ENCODE measurements around the gene INTS11. TPM values are rescaled to one million over a fixed set of nuclear protein-coding genes. Genes with fewer than 3 reads are reported as not detected.

INTS11 gene
- polyA plus RNA-seq, 2 of the 4 experiments (the other 2 are of a cell fraction): 41.9 to 62.9 TPM

GRCh38 chr1:1353389-1354151, 29.1 kb upstream of the INTS11 start:
- CTCF ChIA-PET: interaction anchor here (0.8 to 3.8 kb wide), 4 partner anchors 16 to 48 kb away, joined by 3 to 35 read pairs (median 6); no protein-coding TSS in a partner anchor
- H3K9me3 ChIP-seq: no peaks in the 10 kb centered on the region
- no peak overlapping the region for H3K4me3 ChIP-seq
- DNase-seq (ENCODE audit: low read depth in 1 of 2, low spot score in 1 of 2) (no peak), ATAC-seq (peak in 1 of 2 experiments; percentile 37; a peak in 3 of 6 replicates), FAIRE-seq (no peak)
- 35% methylated on average over 9 of the region's 28 CpGs for WGBS (ENCODE audit: missing lambda C conversion rate)
- POLR2A ChIA-PET: no interaction called here
- H3K27ac ChIP-seq: peak overlapping the region in 1 of 2 experiments; percentile 68; a peak in 3 of 6 replicates
- peak overlapping the region; percentile 33; the same call in 1 of the 3 replicates for H3K4me2 ChIP-seq
- TF ChIP-seq, protein P1, sequence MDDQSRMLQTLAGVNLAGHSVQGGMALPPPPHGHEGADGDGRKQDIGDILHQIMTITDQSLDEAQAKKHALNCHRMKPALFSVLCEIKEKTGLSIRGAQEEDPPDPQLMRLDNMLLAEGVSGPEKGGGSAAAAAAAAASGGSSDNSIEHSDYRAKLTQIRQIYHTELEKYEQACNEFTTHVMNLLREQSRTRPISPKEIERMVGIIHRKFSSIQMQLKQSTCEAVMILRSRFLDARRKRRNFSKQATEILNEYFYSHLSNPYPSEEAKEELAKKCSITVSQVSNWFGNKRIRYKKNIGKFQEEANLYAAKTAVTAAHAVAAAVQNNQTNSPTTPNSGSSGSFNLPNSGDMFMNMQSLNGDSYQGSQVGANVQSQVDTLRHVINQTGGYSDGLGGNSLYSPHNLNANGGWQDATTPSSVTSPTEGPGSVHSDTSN (IDR thresholded peaks at IDR 0.05): peak; percentile 41; the same call in 1 of the 2 replicates
- TF ChIP-seq NPAS2 (CRISPR knock-in tag; IDR thresholded peaks at IDR 0.05; ENCODE audit: borderline replicate concordance) (no peak), TFCP2L1 (CRISPR knock-in tag; IDR thresholded peaks at IDR 0.05) (no peak), MAZ (IDR thresholded peaks at IDR 0.05; ENCODE audit: borderline replicate concordance, low read depth, low read length) (no peak), POLR2A (IDR thresholded peaks at IDR 0.05; ENCODE audit: low read length) (no peak; the same call in 1 of the 2 replicates), EHMT2 (IDR thresholded peaks at IDR 0.05; ENCODE audit: low read depth) (no peak), HMGXB4 (CRISPR knock-in tag; IDR thresholded peaks at IDR 0.05; ENCODE audit: borderline replicate concordance) (no peak), HOXB5 (CRISPR knock-in tag; IDR thresholded peaks at IDR 0.05) (no peak)
- H3K4me1 ChIP-seq: peaks cover 34% of the 10 kb centered on the region

DNA sequence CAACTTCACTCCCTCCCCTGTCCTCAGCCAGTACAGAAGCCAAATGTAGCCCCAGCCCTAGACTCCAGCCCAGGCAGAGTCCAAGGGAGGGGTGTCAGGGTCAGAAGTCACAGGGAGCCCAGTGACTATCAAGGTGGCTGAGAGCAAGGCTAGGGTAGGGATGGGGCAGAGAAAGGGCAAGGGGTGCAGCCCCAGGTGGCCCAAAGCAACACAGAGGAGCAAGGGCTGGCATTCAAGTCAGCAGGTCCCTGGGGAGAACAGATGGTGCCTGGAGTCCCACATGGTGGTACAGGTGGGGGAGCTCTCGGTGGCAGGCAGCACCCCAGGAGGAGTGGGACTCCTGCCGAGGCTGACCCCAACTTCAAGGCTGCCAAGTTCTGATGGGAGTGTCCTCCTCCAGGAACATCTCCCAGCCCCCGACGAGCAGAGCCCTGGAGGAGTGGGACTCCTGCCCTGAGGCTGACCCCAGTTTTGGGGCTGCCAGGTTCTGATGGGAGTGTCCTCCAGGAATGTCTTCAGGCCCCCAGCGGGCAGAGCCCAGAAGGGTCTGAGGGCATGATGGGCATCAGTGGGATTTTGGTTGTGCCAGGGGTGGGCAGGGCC, 28.4 kb upstream of the INTS11 start:
- 100% methylated on average over 1 of the region's 5 CpGs for WGBS (ENCODE audit: missing lambda C conversion rate)
- no peak overlapping the region for H3K4me3 ChIP-seq
- TF ChIP-seq, protein P1 (IDR thresholded peaks at IDR 0.05): 0 out of 2 replicates have a peak, but pooled peaks have one; percentile 6
- TF ChIP-seq POLR2A (IDR thresholded peaks at IDR 0.05; ENCODE audit: low read length): 0 out of 2 replicates have a peak, but pooled peaks have one; percentile 3
- TF ChIP-seq SREBF2 (IDR thresholded peaks at IDR 0.05): no peak
- TF ChIP-seq EHF (CRISPR knock-in tag; IDR thresholded peaks at IDR 0.05): no peak
- no peaks in the 10 kb centered on the region for H3K9me3 ChIP-seq
- peak overlapping the region; percentile 33; the same call in 1 of the 3 replicates for H3K4me2 ChIP-seq
- ATAC-seq: no peak
- ChIA-PET POLR2A (interaction anchor here (0.6 kb wide), 1 partner anchor 18 kb away, joined by 3 read pairs; no protein-coding TSS in a partner anchor), CTCF (interaction anchor here (0.8 to 3.8 kb wide), 5 partner anchors 9 to 48 kb away, joined by 3 to 35 read pairs (median 3); no protein-coding TSS in a partner anchor)
- H3K4me1 ChIP-seq: peaks cover 34% of the 10 kb centered on the region
- FAIRE-seq: no peak
- H3K27ac ChIP-seq: peak overlapping the region in 1 of 2 experiments; percentile 68; a peak in 2 of 6 replicates
- DNase-seq (ENCODE audit: low read depth in 1 of 2, low spot score in 1 of 2): no peak

DNA sequence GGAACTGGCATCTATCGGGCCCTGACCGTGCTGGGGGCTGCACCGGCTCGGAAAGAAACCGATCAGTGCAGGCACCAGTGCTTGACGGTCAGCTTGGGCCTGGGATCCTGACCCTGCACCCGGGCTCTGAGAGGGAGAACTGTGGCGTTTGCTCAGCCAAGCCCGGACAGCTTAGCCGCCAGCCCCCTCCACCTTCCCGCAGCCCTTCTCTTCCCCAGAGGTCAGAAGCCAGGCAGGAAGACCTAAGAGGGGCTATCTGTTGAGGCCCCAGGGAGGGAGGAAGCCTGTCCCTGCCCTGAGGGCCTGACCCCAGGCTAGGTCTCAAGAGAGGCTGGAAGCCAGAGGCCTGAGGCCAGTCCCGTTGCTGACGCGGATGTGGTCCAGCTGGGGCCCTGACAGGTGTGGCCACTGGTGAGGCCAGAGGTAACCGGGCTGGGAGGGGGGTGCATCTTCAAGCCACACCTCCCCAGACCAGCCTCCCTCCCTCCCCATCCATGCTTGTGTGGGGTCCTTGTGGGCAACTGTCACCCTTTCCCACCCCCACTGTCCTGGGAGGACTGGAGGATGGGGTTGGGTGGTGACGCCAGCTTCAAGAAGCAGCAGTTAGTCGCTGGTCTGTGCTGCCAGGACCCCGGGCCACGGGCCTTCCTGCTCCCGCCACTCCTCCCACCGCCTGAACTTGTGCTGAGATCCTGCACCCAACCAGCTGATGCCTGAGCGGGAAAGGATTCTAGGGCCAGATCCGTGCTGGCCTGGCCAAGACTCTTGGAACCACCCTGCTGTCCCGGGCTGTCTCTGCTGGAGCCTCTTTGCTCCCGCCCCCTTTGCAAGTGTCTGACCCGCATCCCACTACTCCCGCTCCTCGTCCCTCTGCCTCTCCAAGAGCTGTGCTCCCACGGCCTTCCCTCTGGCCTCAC, 27.3 kb upstream of the INTS11 start:
- CTCF ChIA-PET: interaction anchor here (0.5 to 3.8 kb wide), 5 partner anchors 8 to 78 kb away, joined by 3 to 35 read pairs (median 3); partner anchors contain the start of gene UBE2J2
- no peak for TF ChIP-seq BHLHE40 (IDR thresholded peaks at IDR 0.05; ENCODE audit: low read depth, low read length)
- no peak for TF ChIP-seq EHMT2 (IDR thresholded peaks at IDR 0.05; ENCODE audit: low read depth)
- no peak for TF ChIP-seq ZC3H11A (IDR thresholded peaks at IDR 0.05)
- no peak for TF ChIP-seq CHD4 (IDR thresholded peaks at IDR 0.05; ENCODE audit: borderline replicate concordance)
- TF ChIP-seq CEBPB (IDR thresholded peaks at IDR 0.05): no peak
- TF ChIP-seq FOXS1 (CRISPR knock-in tag; IDR thresholded peaks at IDR 0.05): no peak
- TF ChIP-seq HEYL (CRISPR knock-in tag; IDR thresholded peaks at IDR 0.05): no peak
- no peak for TF ChIP-seq JUN (IDR thresholded peaks at IDR 0.05)
- TF ChIP-seq HMGXB4 (CRISPR knock-in tag; IDR thresholded peaks at IDR 0.05; ENCODE audit: borderline replicate concordance): no peak
- TF ChIP-seq, protein P2, sequence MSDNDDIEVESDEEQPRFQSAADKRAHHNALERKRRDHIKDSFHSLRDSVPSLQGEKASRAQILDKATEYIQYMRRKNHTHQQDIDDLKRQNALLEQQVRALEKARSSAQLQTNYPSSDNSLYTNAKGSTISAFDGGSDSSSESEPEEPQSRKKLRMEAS (IDR thresholded peaks at IDR 0.05): no peak
- no peak for TF ChIP-seq TP53 (CRISPR knock-in tag; IDR thresholded peaks at IDR 0.05)
- TF ChIP-seq MYC (IDR thresholded peaks at IDR 0.05; ENCODE audit: borderline replicate concordance, low read length): no peak
- Histone ChIP-seq H3K27ac (peak overlapping the region in 1 of 2 experiments; percentile 48; a peak in 2 of 6 replicates), H3K4me1 (peaks cover 41% of the 10 kb centered on the region), H3K4me3 (no peak overlapping the region), H3K9me3 (no peaks in the 10 kb centered on the region), H3K4me2 (peak overlapping the region; percentile 34; the same call in 2 of the 3 replicates)
- DNase-seq (ENCODE audit: low read depth in 1 of 2, low spot score in 1 of 2) (no peak), ATAC-seq (no peak), FAIRE-seq (no peak)
- WGBS (ENCODE audit: missing lambda C conversion rate): 79% methylated on average over 19 of the region's 29 CpGs
- POLR2A ChIA-PET: no interaction called here

Measured in A549 (cell line).